Suprapubic skin (tissue), 4 donors: ENCODE results near the gene LMAN1L. TPM values are rescaled to one million over a fixed set of nuclear protein-coding genes. Genes with fewer than 3 reads are reported as not detected.

Experiments used
- DNase-seq, 2 donors: peaks; one replicate each; pipeline ENCODE4 v3.0.0-alpha.2; 2019; ENCODE audit warnings: low spot score in 2 of 2
- H3K27ac ChIP-seq: fragments of 200-600 bp; sonication (generic); one replicate; pipeline ENCODE4 v1.5.1; 2019
- H3K27me3 ChIP-seq: fragments of 200-600 bp; sonication (generic); one replicate; pipeline ENCODE4 v1.5.1; 2019
- H3K36me3 ChIP-seq: fragments of 200-600 bp; sonication (generic); one replicate; pipeline ENCODE4 v1.5.1; 2019
- H3K4me1 ChIP-seq: fragments of 200-600 bp; sonication (generic); one replicate; pipeline ENCODE4 v1.5.1; 2019
- H3K4me3 ChIP-seq: fragments of 200-600 bp; sonication (generic); one replicate; pipeline ENCODE4 v1.5.1; 2019; ENCODE audit warnings: mild to moderate bottlenecking
- H3K9me3 ChIP-seq: fragments of 200-600 bp; sonication (generic); one replicate; pipeline ENCODE4 v1.5.1; 2019
- EP300 ChIP-seq: sonication (generic); formaldehyde crosslinking; IDR thresholded peaks from one replicate; pipeline ENCODE4 v1.6.1; 2017; ENCODE audit warnings: antibody characterized with exemption
- POLR2A ChIP-seq, 2 donors: fragments of 450-650 bp; IDR thresholded peaks; one replicate each; pipeline ENCODE4 v1.6.1; 2017; ENCODE audit warnings: antibody characterized with exemption in 2 of 2, mild to moderate bottlenecking in 2 of 2, moderate library complexity in 2 of 2
- POLR2AphosphoS5 ChIP-seq, 3 donors: sonication (generic); formaldehyde crosslinking; IDR thresholded peaks; one replicate each; pipeline ENCODE4 v1.6.1; 2017; ENCODE audit warnings: antibody characterized with exemption in 3 of 3
- WGBS: methylation state at CpG from one replicate; pipeline ENCODE4 v1.1.5; 2018; 5-methylcytosine and 5-hydroxymethylcytosine counted together
- total RNA-seq, 4 donors: library from RNA; depleted of rRNA; stranded (reverse); fragments of >200 nt; gene quantifications; one replicate each; pipeline ENCODE4 v1.1.0, GENCODE V29; 2016
- TF ChIP-seq, protein P1 (sequence below), 2 donors: fragments of 200-600 bp in 1 of 2; fragments of 450-650 bp in 1 of 2; sonication (generic) in 1 of 2; IDR thresholded peaks; one replicate each; pipeline ENCODE4 v1.5.1; 2016 to 2019; ENCODE audit warnings: antibody characterized with exemption in 2 of 2, mild to moderate bottlenecking in 1 of 2, moderate library complexity in 1 of 2

Gene LMAN1L
- total RNA-seq, 4 donors from 2014 or later: 0.42 TPM; not detected in 3

DNA sequence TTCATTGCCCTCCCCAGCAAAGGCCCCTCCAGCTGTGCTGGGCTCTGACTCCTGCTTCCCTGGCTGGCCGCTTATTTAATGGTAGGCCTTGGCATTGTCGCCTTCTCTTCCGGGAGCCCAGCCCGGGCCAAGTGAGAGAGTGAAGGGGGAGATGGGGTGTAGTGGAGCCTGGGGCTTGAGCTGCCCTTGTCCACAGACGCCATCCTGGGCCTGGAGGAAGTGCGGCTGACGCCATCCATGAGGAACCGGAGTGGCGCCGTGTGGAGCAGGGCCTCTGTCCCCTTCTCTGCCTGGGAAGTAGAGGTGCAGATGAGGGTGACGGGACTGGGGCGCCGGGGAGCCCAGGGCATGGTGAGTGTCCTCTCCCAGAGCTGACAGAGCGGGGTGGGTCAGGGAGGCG, 3.3 kb downstream of the LMAN1L start:
- Histone ChIP-seq H3K27me3 (no peaks in the 10 kb centered on the region), H3K36me3 (no peaks in the 10 kb centered on the region), H3K27ac (no peak overlapping the region), H3K4me1 (peaks cover 12% of the 10 kb centered on the region), H3K9me3 (no peaks in the 10 kb centered on the region), H3K4me3 (no peak overlapping the region)
- no peak for TF ChIP-seq POLR2AphosphoS5 (IDR thresholded peaks at IDR 0.05)
- DNase-seq: no peak
- WGBS: 85% methylated on average over 15 of the region's 15 CpGs

DNA sequence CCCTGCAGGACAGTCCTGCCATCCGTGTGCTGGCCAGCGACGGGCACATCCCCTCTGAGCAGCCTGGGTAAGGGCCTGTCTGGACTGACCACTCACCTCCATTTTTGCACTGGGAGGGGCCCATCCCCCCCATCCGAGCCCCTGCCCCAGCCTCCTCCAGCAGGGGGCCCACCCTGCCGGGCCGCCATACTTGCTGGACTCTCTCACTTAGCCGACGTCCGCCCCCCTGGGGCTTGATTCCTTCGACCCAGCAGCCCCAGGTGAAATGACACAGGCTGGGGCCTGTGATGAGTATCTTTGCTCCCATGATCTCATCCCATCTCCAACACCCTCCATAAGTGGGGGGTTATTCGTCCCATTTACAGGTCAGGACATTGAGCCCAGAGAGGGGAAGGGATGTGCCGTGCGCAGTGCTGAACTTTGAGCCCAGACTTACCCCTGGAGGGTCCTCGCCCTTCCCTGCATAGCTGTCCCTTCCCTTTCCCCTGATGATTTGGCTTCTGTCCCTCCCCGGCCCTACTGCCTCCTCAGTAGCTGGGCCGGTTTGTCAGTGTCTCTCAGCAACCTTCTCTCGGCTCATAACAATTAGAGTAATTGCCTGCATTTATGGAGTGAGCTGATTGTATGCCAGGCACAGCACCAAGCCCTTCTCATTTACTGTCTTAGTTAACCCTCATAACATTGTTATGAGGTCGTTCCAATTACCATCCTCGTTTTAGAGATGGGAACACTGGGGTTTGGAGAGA, 4.2 kb downstream of the LMAN1L start:
- no peaks in the 10 kb centered on the region for H3K36me3 ChIP-seq
- DNase-seq: no peak
- 42% methylated on average over 13 of the region's 19 CpGs for WGBS
- H3K4me3 ChIP-seq: no peak overlapping the region
- no peaks in the 10 kb centered on the region for H3K27me3 ChIP-seq
- H3K27ac ChIP-seq: peak overlapping the region; percentile 35
- peaks cover 12% of the 10 kb centered on the region for H3K4me1 ChIP-seq
- H3K9me3 ChIP-seq: no peaks in the 10 kb centered on the region
- TF ChIP-seq EP300 (no peak), POLR2A (IDR thresholded peaks at IDR 0.05) (no peak), POLR2AphosphoS5 (IDR thresholded peaks at IDR 0.05) (no peak)
- TF ChIP-seq, protein P1, sequence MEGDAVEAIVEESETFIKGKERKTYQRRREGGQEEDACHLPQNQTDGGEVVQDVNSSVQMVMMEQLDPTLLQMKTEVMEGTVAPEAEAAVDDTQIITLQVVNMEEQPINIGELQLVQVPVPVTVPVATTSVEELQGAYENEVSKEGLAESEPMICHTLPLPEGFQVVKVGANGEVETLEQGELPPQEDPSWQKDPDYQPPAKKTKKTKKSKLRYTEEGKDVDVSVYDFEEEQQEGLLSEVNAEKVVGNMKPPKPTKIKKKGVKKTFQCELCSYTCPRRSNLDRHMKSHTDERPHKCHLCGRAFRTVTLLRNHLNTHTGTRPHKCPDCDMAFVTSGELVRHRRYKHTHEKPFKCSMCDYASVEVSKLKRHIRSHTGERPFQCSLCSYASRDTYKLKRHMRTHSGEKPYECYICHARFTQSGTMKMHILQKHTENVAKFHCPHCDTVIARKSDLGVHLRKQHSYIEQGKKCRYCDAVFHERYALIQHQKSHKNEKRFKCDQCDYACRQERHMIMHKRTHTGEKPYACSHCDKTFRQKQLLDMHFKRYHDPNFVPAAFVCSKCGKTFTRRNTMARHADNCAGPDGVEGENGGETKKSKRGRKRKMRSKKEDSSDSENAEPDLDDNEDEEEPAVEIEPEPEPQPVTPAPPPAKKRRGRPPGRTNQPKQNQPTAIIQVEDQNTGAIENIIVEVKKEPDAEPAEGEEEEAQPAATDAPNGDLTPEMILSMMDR (IDR thresholded peaks at IDR 0.05): no peak

DNA sequence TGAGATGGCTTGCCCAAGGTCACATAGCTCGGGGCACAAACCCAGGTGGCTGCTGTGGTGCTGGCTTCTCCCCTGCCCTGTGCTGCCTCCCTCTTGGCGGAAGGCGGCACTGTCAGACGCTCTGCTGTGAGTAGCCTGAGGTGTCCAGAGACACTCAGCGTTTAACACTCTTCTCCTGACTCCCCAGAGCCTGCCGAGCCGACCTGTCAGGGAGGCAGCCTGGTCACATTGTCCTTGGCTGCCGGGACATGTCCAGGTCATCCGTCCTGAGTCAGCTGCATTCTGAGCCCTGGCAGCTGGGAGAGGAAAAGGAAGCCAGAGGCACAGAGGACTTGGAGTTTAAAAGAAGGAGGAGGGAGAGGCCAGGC, 4.7 kb downstream of the LMAN1L start:
- Histone ChIP-seq H3K9me3 (no peaks in the 10 kb centered on the region), H3K27me3 (no peaks in the 10 kb centered on the region), H3K36me3 (no peaks in the 10 kb centered on the region), H3K4me1 (peaks cover 12% of the 10 kb centered on the region), H3K27ac (no peak overlapping the region), H3K4me3 (no peak overlapping the region)
- DNase-seq: no peak
- WGBS: 18% methylated on average over 2 of the region's 9 CpGs
- TF ChIP-seq POLR2A (IDR thresholded peaks at IDR 0.05) (no peak), EP300 (no peak), POLR2AphosphoS5 (IDR thresholded peaks at IDR 0.05) (no peak)
- TF ChIP-seq, protein P1 (IDR thresholded peaks at IDR 0.05): no peak

DNA sequence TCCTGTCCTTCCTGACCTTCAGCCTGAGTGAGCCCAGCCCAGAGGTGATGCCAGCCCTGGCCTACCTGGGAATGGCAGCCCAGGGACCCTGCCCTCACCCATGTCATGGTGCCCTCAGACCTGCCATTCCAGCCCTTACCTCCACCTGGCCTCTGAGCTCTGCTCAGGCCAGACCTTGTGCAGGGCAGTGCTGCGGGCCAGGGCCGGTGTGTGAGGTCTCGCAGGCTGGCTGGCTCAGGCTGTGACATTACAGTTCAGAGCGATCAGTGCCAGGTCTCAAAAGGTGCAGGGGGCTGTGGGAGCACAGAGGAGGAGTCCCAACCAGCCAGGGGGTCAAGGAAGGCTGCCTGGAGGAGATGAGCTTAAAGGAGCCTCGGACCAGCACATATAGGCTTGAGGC, 7.4 kb downstream of the LMAN1L start:
- H3K9me3 ChIP-seq: no peaks in the 10 kb centered on the region
- no peak for TF ChIP-seq POLR2A (IDR thresholded peaks at IDR 0.05)
- TF ChIP-seq EP300: no peak
- TF ChIP-seq, protein P1 (IDR thresholded peaks at IDR 0.05): no peak
- no peak for TF ChIP-seq POLR2AphosphoS5 (IDR thresholded peaks at IDR 0.05)
- H3K27ac ChIP-seq: no peak overlapping the region
- peaks cover 12% of the 10 kb centered on the region for H3K4me1 ChIP-seq
- no peak for DNase-seq
- no peak overlapping the region for H3K4me3 ChIP-seq
- no peaks in the 10 kb centered on the region for H3K36me3 ChIP-seq
- WGBS: 85% methylated on average over 4 of the region's 5 CpGs
- H3K27me3 ChIP-seq: no peaks in the 10 kb centered on the region

DNA sequence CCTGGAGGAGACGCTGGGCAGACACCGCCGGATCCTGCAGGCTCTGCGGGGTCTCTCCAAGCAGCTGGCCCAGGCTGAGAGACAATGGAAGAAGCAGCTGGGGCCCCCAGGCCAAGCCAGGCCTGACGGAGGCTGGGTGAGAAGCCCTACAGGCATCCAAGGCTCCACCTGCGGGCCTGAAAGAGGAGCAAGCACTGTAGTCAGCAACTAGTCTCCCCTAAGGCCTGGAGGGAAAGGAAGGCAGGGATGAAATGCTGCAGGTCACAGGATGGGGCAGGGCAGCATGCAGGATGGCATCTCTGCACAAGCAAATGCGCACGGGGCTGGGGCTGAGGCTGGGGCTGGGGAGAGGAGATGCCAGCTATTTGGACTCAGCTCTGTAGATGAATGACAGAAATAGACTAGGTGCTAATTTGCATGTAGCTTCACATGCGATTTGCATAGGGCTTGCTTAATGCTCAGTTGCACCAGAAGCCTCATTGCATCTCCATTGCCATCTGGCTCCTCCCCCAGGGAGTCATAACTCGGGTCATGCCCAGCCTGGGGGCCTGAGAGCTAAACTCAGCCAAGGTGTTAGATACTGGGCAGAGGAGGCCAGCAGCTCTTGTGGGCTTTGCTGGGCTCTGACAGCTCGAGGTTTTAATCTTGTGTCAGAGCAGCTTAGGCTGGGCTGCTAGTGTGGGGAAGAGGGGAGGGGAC, 8.6 kb downstream of the LMAN1L start:
- Histone ChIP-seq H3K9me3 (no peaks in the 10 kb centered on the region), H3K4me1 (peaks cover 12% of the 10 kb centered on the region), H3K27me3 (peaks cover 3% of the 10 kb centered on the region), H3K4me3 (no peak overlapping the region), H3K27ac (no peak overlapping the region), H3K36me3 (no peaks in the 10 kb centered on the region)
- WGBS: 56% methylated on average over 5 of the region's 11 CpGs
- TF ChIP-seq EP300 (no peak), POLR2A (IDR thresholded peaks at IDR 0.05) (no peak), POLR2AphosphoS5 (IDR thresholded peaks at IDR 0.05) (no peak)
- TF ChIP-seq, protein P1 (IDR thresholded peaks at IDR 0.05): no peak
- DNase-seq: no peak
